GM23338 (cell line): Measurements from ENCODE around the gene RINL. TPM values are rescaled to one million over a fixed set of nuclear protein-coding genes. Genes with fewer than 3 reads are reported as not detected.

Experiments
- ATAC-seq: fragments of 200-7000 bp; cut with Tn5 transposase; 3 replicates; pipeline ENCODE4 v1.9.1; 2020
- DNase-seq: peaks from one replicate; pipeline ENCODE4 v3.0.0-alpha.2; 2015; ENCODE audit warnings: low spot score
- H2AFZ ChIP-seq: fragments of 200-600 bp; sonication (generic); 2 replicates; pipeline ENCODE4 v1.8.0; 2016; ENCODE audit warnings: antibody characterized with exemption, mild to moderate bottlenecking, moderate library complexity
- H3F3A ChIP-seq: fragments of 200-600 bp; sonication (generic); replicated peaks from 2 replicates; pipeline ENCODE4 v1.8.0; 2017; ENCODE audit warnings: antibody characterized with exemption, mixed run types, low read depth
- H3K27ac ChIP-seq: fragments of 200-600 bp; sonication (generic); 2 replicates; pipeline ENCODE4 v1.6.1; 2016; ENCODE audit warnings: low read depth
- H3K27me3 ChIP-seq: fragments of 200-600 bp; sonication (generic); 2 replicates; pipeline ENCODE4 v1.8.0; 2016; ENCODE audit warnings: mild to moderate bottlenecking, mixed run types, moderate library complexity; ENCODE audit not compliant: insufficient read depth
- H3K36me3 ChIP-seq: fragments of 200-600 bp; sonication (generic); 2 replicates; pipeline ENCODE4 v1.8.0; 2016; ENCODE audit warnings: mild to moderate bottlenecking; ENCODE audit not compliant: insufficient read depth
- H3K4me1 ChIP-seq: fragments of 200-600 bp; sonication (generic); 2 replicates; pipeline ENCODE4 v1.8.0; 2016; ENCODE audit warnings: mild to moderate bottlenecking, moderate library complexity; ENCODE audit not compliant: insufficient read depth
- H3K4me2 ChIP-seq: fragments of 200-600 bp; sonication (generic); 2 replicates; pipeline ENCODE4 v1.7.1; 2017; ENCODE audit warnings: mixed run types
- H3K4me3 ChIP-seq: fragments of 200-600 bp; sonication (generic); 2 replicates; pipeline ENCODE4 v1.6.1; 2016; ENCODE audit warnings: mixed run types
- H3K79me2 ChIP-seq: fragments of 200-600 bp; sonication (generic); replicated peaks from 2 replicates; pipeline ENCODE4 v1.8.0; 2017; ENCODE audit warnings: mild to moderate bottlenecking; ENCODE audit not compliant: insufficient read depth
- H3K9me2 ChIP-seq: fragments of 200-600 bp; sonication (generic); 2 replicates; pipeline ENCODE4 v1.8.0; 2017; ENCODE audit not compliant: insufficient read depth
- H4K20me1 ChIP-seq: fragments of 200-600 bp; sonication (generic); replicated peaks from 2 replicates; pipeline ENCODE4 v1.8.0; 2017; ENCODE audit warnings: mild to moderate bottlenecking; ENCODE audit not compliant: insufficient read depth
- H3K27ac Mint-ChIP-seq: 2 replicates; pipeline ENCODE4 v1.8.0; 2020; ENCODE audit warnings: inconsistent platforms, mild to moderate bottlenecking, moderate library complexity, mixed read lengths
- H3K27me3 Mint-ChIP-seq: 3 replicates; pipeline ENCODE4 v1.8.0; 2022; ENCODE audit warnings: low read depth, mild to moderate bottlenecking, moderate library complexity, mixed read lengths, inconsistent platforms; ENCODE audit not compliant: insufficient read depth, poor library complexity
- H3K36me3 Mint-ChIP-seq: 3 replicates; pipeline ENCODE4 v1.8.0; 2021; ENCODE audit warnings: low read depth, mild to moderate bottlenecking, inconsistent platforms, moderate library complexity, mixed read lengths
- H3K4me1 Mint-ChIP-seq: 3 replicates; pipeline ENCODE4 v1.8.0; 2020; ENCODE audit warnings: mild to moderate bottlenecking, inconsistent platforms, mixed read lengths
- H3K4me3 Mint-ChIP-seq: 3 replicates; pipeline ENCODE4 v1.8.0; 2021; ENCODE audit warnings: moderate library complexity, mild to moderate bottlenecking, inconsistent platforms, mixed read lengths
- H3K9me3 Mint-ChIP-seq: 3 replicates; pipeline ENCODE4 v1.8.0; 2020; ENCODE audit warnings: moderate library complexity, mild to moderate bottlenecking, inconsistent platforms, mixed read lengths
- EZH2 ChIP-seq: fragments of 200-600 bp; sonication (generic); IDR thresholded peaks from one replicate; pipeline ENCODE4 v1.8.0; 2017; ENCODE audit warnings: antibody characterized with exemption, mild to moderate bottlenecking, low read depth; ENCODE audit not compliant: unreplicated experiment
- JUNB ChIP-seq: IDR thresholded peaks from one replicate; pipeline ENCODE4 v1.6.1; 2016; ENCODE audit warnings: antibody characterized with exemption; ENCODE audit not compliant: unreplicated experiment
- POLR2AphosphoS5 ChIP-seq: IDR thresholded peaks from 2 replicates; pipeline ENCODE4 v1.6.1; 2016; ENCODE audit warnings: antibody characterized with exemption, low read depth
- REST ChIP-seq: IDR thresholded peaks from one replicate; pipeline ENCODE4 v1.6.1; 2018; ENCODE audit warnings: antibody characterized with exemption; ENCODE audit not compliant: unreplicated experiment
- STAT1 ChIP-seq: IDR thresholded peaks from one replicate; pipeline ENCODE4 v1.6.1; 2016; ENCODE audit warnings: antibody characterized with exemption; ENCODE audit not compliant: unreplicated experiment
- ZNF114 ChIP-seq: fragments of 250-450 bp; sonication (Bioruptor Pico); IDR thresholded peaks from 2 replicates; pipeline ENCODE4 v1.5.0; 2020; ENCODE audit warnings: mild to moderate bottlenecking, moderate library complexity
- ZNF331 ChIP-seq: fragments of 250-450 bp; sonication (Bioruptor Pico); IDR thresholded peaks from 2 replicates; pipeline ENCODE4 v1.5.0; 2020; ENCODE audit warnings: low read depth, mild to moderate bottlenecking, moderate library complexity
- polyA plus RNA-seq: library from polyadenylated mRNA; unstranded; fragments of >200 nt; fragmentation: Nextera tagmentation; extraction: Ambion mirVana; gene quantifications from 2 replicates; pipeline ENCODE4 v1.2.1, GENCODE V29; 2016
- total RNA-seq: library from RNA; depleted of rRNA; stranded (reverse); fragments of >200 nt; shearing (Covaris generic); gene quantifications from 2 replicates; pipeline ENCODE4 v1.2.3, GENCODE V29; 2014
- TF ChIP-seq, protein P1 (sequence below), 2 experiments: fragments of 200-600 bp in 1 of 2; sonication (generic) in 1 of 2; conservative IDR thresholded peaks; 2 replicates each; pipeline versions ENCODE4 v1.5.1 to v1.6.1; 2016 to 2017; ENCODE audit warnings: antibody characterized with exemption in 2 of 2, low read depth in 2 of 2, mild to moderate bottlenecking in 2 of 2, moderate library complexity in 1 of 2
- TF ChIP-seq, protein P2 (sequence below): IDR thresholded peaks from 2 replicates; pipeline ENCODE4 v1.6.1; 2016; ENCODE audit warnings: antibody characterized with exemption

Gene RINL
- total and polyA plus RNA-seq, 2 experiments from 2014 or later = 11.2 to 21.4 TPM

GRCh38 chr19:38843175-38843758 lies 34.8 kb downstream of the RINL start (continued):
- no peak for TF ChIP-seq JUNB
- TF ChIP-seq, protein P1, sequence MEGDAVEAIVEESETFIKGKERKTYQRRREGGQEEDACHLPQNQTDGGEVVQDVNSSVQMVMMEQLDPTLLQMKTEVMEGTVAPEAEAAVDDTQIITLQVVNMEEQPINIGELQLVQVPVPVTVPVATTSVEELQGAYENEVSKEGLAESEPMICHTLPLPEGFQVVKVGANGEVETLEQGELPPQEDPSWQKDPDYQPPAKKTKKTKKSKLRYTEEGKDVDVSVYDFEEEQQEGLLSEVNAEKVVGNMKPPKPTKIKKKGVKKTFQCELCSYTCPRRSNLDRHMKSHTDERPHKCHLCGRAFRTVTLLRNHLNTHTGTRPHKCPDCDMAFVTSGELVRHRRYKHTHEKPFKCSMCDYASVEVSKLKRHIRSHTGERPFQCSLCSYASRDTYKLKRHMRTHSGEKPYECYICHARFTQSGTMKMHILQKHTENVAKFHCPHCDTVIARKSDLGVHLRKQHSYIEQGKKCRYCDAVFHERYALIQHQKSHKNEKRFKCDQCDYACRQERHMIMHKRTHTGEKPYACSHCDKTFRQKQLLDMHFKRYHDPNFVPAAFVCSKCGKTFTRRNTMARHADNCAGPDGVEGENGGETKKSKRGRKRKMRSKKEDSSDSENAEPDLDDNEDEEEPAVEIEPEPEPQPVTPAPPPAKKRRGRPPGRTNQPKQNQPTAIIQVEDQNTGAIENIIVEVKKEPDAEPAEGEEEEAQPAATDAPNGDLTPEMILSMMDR (conservative IDR thresholded peaks at IDR 0.05; ENCODE audit: low read depth in 2 of 2) = no peak
- no peak for TF ChIP-seq STAT1
- no peak for TF ChIP-seq EZH2

- no peak overlapping the region; the same call in 2 of the 3 replicates for H3K4me3 Mint-ChIP-seq
- no peak for ATAC-seq
- TF ChIP-seq POLR2AphosphoS5 (no peak; the same call in 1 of the 2 replicates), ZNF331 (no peak), REST (no peak), STAT1 (no peak), ZNF114 (no peak)
- TF ChIP-seq, protein P1 (conservative IDR thresholded peaks at IDR 0.05; ENCODE audit: low read depth in 2 of 2) = no peak
- TF ChIP-seq, protein P2, sequence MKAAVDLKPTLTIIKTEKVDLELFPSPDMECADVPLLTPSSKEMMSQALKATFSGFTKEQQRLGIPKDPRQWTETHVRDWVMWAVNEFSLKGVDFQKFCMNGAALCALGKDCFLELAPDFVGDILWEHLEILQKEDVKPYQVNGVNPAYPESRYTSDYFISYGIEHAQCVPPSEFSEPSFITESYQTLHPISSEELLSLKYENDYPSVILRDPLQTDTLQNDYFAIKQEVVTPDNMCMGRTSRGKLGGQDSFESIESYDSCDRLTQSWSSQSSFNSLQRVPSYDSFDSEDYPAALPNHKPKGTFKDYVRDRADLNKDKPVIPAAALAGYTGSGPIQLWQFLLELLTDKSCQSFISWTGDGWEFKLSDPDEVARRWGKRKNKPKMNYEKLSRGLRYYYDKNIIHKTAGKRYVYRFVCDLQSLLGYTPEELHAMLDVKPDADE = no peak
These were observed 35.5 kb downstream of the RINL start for GRCh38 chr19:38842439-38843174.

More at GRCh38 chr19:38842439-38843174, 35.5 kb downstream of the RINL start:
- Histone ChIP-seq H3F3A (peaks cover 83% of the 10 kb centered on the region), H3K27me3 (no peaks in the 10 kb centered on the region), H3K4me1 (no peaks in the 10 kb centered on the region), H2AFZ (no peak overlapping the region), H3K27ac (peak overlapping the region; percentile 50; the same call in 1 of the 2 replicates), H3K36me3 (peaks cover 98% of the 10 kb centered on the region), H3K4me3 (no peak overlapping the region), H3K9me2 (no peaks in the 10 kb centered on the region), H4K20me1 (peaks cover 63% of the 10 kb centered on the region), H3K4me2 (no peak overlapping the region), H3K79me2 (peaks cover 66% of the 10 kb centered on the region)
- H3K9me3 Mint-ChIP-seq = no peaks in the 10 kb centered on the region
- peaks cover 100% of the 10 kb centered on the region for H3K36me3 Mint-ChIP-seq
- DNase-seq = no peak
- no peak overlapping the region for H3K27ac Mint-ChIP-seq
- H3K27me3 Mint-ChIP-seq = peaks cover 19% of the 10 kb centered on the region
- H3K4me1 Mint-ChIP-seq = peaks cover 15% of the 10 kb centered on the region
